H9 (cell line): ENCODE data around the gene RHEBL1. TPM values are rescaled to one million over a fixed set of nuclear protein-coding genes. Genes with fewer than 3 reads are reported as not detected.
A peak's percentile ranks its signal among the peaks of the same experiment; 100 is the strongest.

Experiments used
- DNase-seq: peaks from one replicate; pipeline ENCODE4 v3.0.0-alpha.2; 2017
- H2AFZ ChIP-seq: one replicate; pipeline ENCODE4 v1.6.1; 2013; ENCODE audit warnings: mild to moderate bottlenecking, low read length, control low read depth, moderate library complexity
- H2AK5ac ChIP-seq: 2 replicates; pipeline ENCODE4 v1.6.1; 2013; ENCODE audit warnings: low read length, control low read depth, mixed read lengths; ENCODE audit not compliant: insufficient read length
- H2BK120ac ChIP-seq: one replicate; pipeline ENCODE4 v1.6.1; 2013; ENCODE audit warnings: low read depth, mild to moderate bottlenecking, low read length, control low read depth, inconsistent platforms; ENCODE audit not compliant: poor library complexity, severe bottlenecking
- H2BK12ac ChIP-seq: 2 replicates; pipeline ENCODE4 v1.6.1; 2013; ENCODE audit warnings: low read length, control low read depth, mixed read lengths, low read depth; ENCODE audit not compliant: insufficient read length
- H2BK15ac ChIP-seq: 2 replicates; pipeline ENCODE4 v1.6.1; 2013; ENCODE audit warnings: low read depth, low read length, control low read depth
- H2BK20ac ChIP-seq: one replicate; pipeline ENCODE4 v1.6.1; 2013; ENCODE audit warnings: low read depth, mild to moderate bottlenecking, low read length, control low read depth, inconsistent platforms; ENCODE audit not compliant: poor library complexity, severe bottlenecking
- H2BK5ac ChIP-seq: 2 replicates; pipeline ENCODE4 v1.6.1; 2013; ENCODE audit warnings: low read length, control low read depth, mixed read lengths; ENCODE audit not compliant: insufficient read length
- H3K14ac ChIP-seq: 2 replicates; pipeline ENCODE4 v1.6.1; 2013; ENCODE audit warnings: low read length, control low read depth; ENCODE audit not compliant: insufficient read depth
- H3K18ac ChIP-seq: 2 replicates; pipeline ENCODE4 v1.6.1; 2013; ENCODE audit warnings: low read depth, mild to moderate bottlenecking, mixed read lengths, low read length, control low read depth; ENCODE audit not compliant: insufficient read length
- H3K23ac ChIP-seq: 2 replicates; pipeline ENCODE4 v1.6.1; 2013; ENCODE audit warnings: low read length, control low read depth, mixed read lengths, low read depth; ENCODE audit not compliant: insufficient read length
- H3K23me2 ChIP-seq: 2 replicates; pipeline ENCODE4 v1.6.1; 2013; ENCODE audit warnings: low read depth, mild to moderate bottlenecking, mixed read lengths, low read length, control low read depth; ENCODE audit not compliant: insufficient read length, poor library complexity, severe bottlenecking
- H3K27ac ChIP-seq: 2 replicates; pipeline ENCODE4 v1.5.1; 2013; ENCODE audit warnings: low read length, control low read depth, mixed read lengths, low read depth; ENCODE audit not compliant: insufficient read length
- H3K27me3 ChIP-seq: 2 replicates; pipeline ENCODE4 v1.6.1; 2013; ENCODE audit warnings: low read length, control low read depth, inconsistent platforms; ENCODE audit not compliant: insufficient read depth
- H3K4ac ChIP-seq: 2 replicates; pipeline ENCODE4 v1.6.1; 2013; ENCODE audit warnings: low read depth, mild to moderate bottlenecking, control low read depth, inconsistent platforms, low read length, moderate library complexity
- H3K4me1 ChIP-seq: 2 replicates; pipeline ENCODE4 v1.6.1; 2013; ENCODE audit warnings: low read length, control low read depth, inconsistent platforms; ENCODE audit not compliant: insufficient read depth
- H3K4me2 ChIP-seq: 2 replicates; pipeline ENCODE4 v1.6.1; 2013; ENCODE audit warnings: low read length, control low read depth, mixed read lengths; ENCODE audit not compliant: insufficient read length, insufficient read depth
- H3K56ac ChIP-seq: 2 replicates; pipeline ENCODE4 v1.6.1; 2013; ENCODE audit warnings: low read depth, mild to moderate bottlenecking, mixed read lengths, low read length, control low read depth; ENCODE audit not compliant: insufficient read length
- H3K79me1 ChIP-seq: 2 replicates; pipeline ENCODE4 v1.6.1; 2013; ENCODE audit warnings: low read depth, mild to moderate bottlenecking, moderate library complexity, low read length, control low read depth, inconsistent platforms; ENCODE audit not compliant: insufficient read depth, poor library complexity, severe bottlenecking
- H3K79me2 ChIP-seq: 2 replicates; pipeline ENCODE4 v1.6.1; 2013; ENCODE audit warnings: low read length, control low read depth, inconsistent platforms; ENCODE audit not compliant: insufficient read depth
- H3K9ac ChIP-seq: 2 replicates; pipeline ENCODE4 v1.6.1; 2013; ENCODE audit warnings: low read length, control low read depth, mixed read lengths; ENCODE audit not compliant: insufficient read length; ENCODE audit errors: extremely low read depth
- H3K9me3 ChIP-seq: one replicate; pipeline ENCODE4 v1.6.1; 2013; ENCODE audit warnings: low read depth, low read length, inconsistent platforms; ENCODE audit not compliant: control insufficient read depth
- H3T11ph ChIP-seq: one replicate; pipeline ENCODE4 v1.6.1; 2013; ENCODE audit warnings: mild to moderate bottlenecking, low read length, control low read depth, inconsistent platforms
- H4K20me1 ChIP-seq: one replicate; pipeline ENCODE4 v1.6.1; 2013; ENCODE audit not compliant: control insufficient read depth, insufficient read length, insufficient read depth
- H4K5ac ChIP-seq: 2 replicates; pipeline ENCODE4 v1.6.1; 2013; ENCODE audit warnings: low read depth, mild to moderate bottlenecking, mixed read lengths, low read length, control low read depth; ENCODE audit not compliant: insufficient read length
- H4K8ac ChIP-seq: replicated peaks from 2 replicates; pipeline ENCODE4 v1.6.1; 2013; ENCODE audit warnings: low read length, control low read depth, mixed read lengths, low read depth; ENCODE audit not compliant: insufficient read length
- H4K91ac ChIP-seq: 2 replicates; pipeline ENCODE4 v1.6.1; 2013; ENCODE audit warnings: low read depth, mild to moderate bottlenecking, moderate library complexity, mixed read lengths, low read length, control low read depth; ENCODE audit not compliant: insufficient read length
- H3K27ac Mint-ChIP-seq, 3 experiments: 2 replicates in 2 of 3; 3 replicates in 1 of 3; pipeline ENCODE4 v1.8.0; 2020 to 2021; ENCODE audit warnings: mixed read lengths in 3 of 3, mild to moderate bottlenecking in 1 of 3, moderate library complexity in 1 of 3
- H3K27me3 Mint-ChIP-seq: 2 replicates; pipeline ENCODE4 v1.8.0; 2021; ENCODE audit warnings: low read depth, mild to moderate bottlenecking, moderate library complexity, mixed read lengths
- H3K36me3 Mint-ChIP-seq, 3 experiments: 2 replicates in 2 of 3; 3 replicates in 1 of 3; pipeline ENCODE4 v1.8.0; 2020 to 2021; ENCODE audit warnings: low read depth in 3 of 3, mixed read lengths in 3 of 3; ENCODE audit not compliant: insufficient read depth in 1 of 3
- H3K4me1 Mint-ChIP-seq, 2 experiments: 2 replicates each; pipeline ENCODE4 v1.8.0; 2020; ENCODE audit warnings: mixed read lengths in 2 of 2
- H3K4me3 Mint-ChIP-seq, 2 experiments: 2 replicates in 1 of 2; 3 replicates in 1 of 2; pipeline ENCODE4 v1.8.0; 2020 to 2021; ENCODE audit warnings: mild to moderate bottlenecking in 2 of 2, mixed read lengths in 2 of 2, moderate library complexity in 1 of 2
- H3K9me3 Mint-ChIP-seq, 2 experiments: 2 replicates in 1 of 2; 3 replicates in 1 of 2; pipeline ENCODE4 v1.8.0; 2020; ENCODE audit warnings: mild to moderate bottlenecking in 2 of 2, mixed read lengths in 2 of 2, moderate library complexity in 1 of 2
- CTCF ChIP-seq: fragments of 200-600 bp; sonication (generic); conservative IDR thresholded peaks from 3 replicates; pipeline ENCODE4 v1.8.0; 2021; ENCODE audit warnings: antibody characterized with exemption, mild to moderate bottlenecking
- WGBS: extraction: QIAGEN DNeasy Blood & Tissue Kit; methylation state at CpG from one replicate; pipeline ENCODE4 v1.1.7; 2013; ENCODE audit warnings: missing lambda C conversion rate, low lambda C conversion rate, mixed read lengths; ENCODE audit not compliant: insufficient read length; ENCODE audit errors: extremely low coverage; 5-methylcytosine and 5-hydroxymethylcytosine counted together
- total RNA-seq: library from RNA; stranded (reverse); gene quantifications from 2 replicates; pipeline ENCODE4 v1.2.1, GENCODE V29; 2021

The RHEBL1 gene
- total RNA-seq, 1 experiment from 2014 or later = 4.0 TPM

DNA sequence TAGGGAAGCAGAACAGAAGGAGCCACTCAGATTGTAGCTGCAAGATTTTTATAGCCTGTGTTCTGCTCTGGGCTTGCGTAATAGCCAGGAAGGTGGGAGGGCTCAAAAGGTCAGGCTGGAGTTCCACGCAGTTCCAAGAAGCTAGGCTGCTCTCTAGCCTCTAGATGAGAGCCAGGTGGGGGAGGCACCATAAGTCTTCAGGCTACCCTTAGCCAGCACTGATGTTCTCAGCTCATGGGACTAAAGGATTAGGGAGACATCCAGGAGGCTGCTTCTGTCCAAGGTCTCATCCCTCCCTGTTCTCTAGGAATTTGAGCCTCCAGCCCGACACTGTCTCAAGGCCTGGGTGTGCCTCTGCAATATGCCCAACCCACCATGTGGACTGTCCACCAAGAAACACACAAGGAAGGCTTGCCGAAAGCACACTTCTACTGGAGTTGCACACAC, 39.2 kb upstream of the RHEBL1 start:
- Histone ChIP-seq H3K27ac (no peak overlapping the region), H3K23me2 (peaks cover 8% of the 10 kb centered on the region), H4K8ac (no peak overlapping the region), H4K91ac (no peak overlapping the region), H2AK5ac (no peak overlapping the region), H3K56ac (no peak overlapping the region), H3K4me2 (peak overlapping the region; percentile 91), H4K5ac (no peak overlapping the region), H3K4ac (no peak overlapping the region), H3T11ph (no peak overlapping the region), H3K14ac (no peak overlapping the region), H3K79me1 (peaks cover 6% of the 10 kb centered on the region), H2BK5ac (no peak overlapping the region), H3K18ac (no peak overlapping the region), H3K4me1 (peaks cover 5% of the 10 kb centered on the region; the same call in 1 of the 2 replicates), H3K9ac (no peak overlapping the region), H2AFZ (no peak overlapping the region), H2BK12ac (no peak overlapping the region), H2BK20ac (no peak overlapping the region), H2BK15ac (no peak overlapping the region), H2BK120ac (no peak overlapping the region), H3K27me3 (no peaks in the 10 kb centered on the region), H3K9me3 (no peaks in the 10 kb centered on the region), H3K23ac (no peak overlapping the region), H3K79me2 (peaks cover 1% of the 10 kb centered on the region; the same call in 1 of the 2 replicates), H4K20me1 (no peaks in the 10 kb centered on the region)
- H3K36me3 Mint-ChIP-seq = peaks cover 5 to 25% (median 11%) of the 10 kb centered on the region in 3 experiments
- H3K27ac Mint-ChIP-seq = no peak overlapping the region
- H3K27me3 Mint-ChIP-seq = peaks cover 4% of the 10 kb centered on the region; the same call in 1 of the 2 replicates
- no peak for DNase-seq
- H3K4me3 Mint-ChIP-seq = peak overlapping the region; percentile 86 to 99
- no CpG with 5 or more reads among the region's 4 CpGs for WGBS
- peaks cover 23 to 31% of the 10 kb centered on the region in 2 experiments for H3K4me1 Mint-ChIP-seq
- TF ChIP-seq CTCF = no peak
- peaks cover 15 to 19% of the 10 kb centered on the region in 2 experiments for H3K9me3 Mint-ChIP-seq
